ENCODE data around the gene TOR1B.

- no peak for TF ChIP-seq CTCF (IDR thresholded peaks at IDR 0.05)
- no peak for TF ChIP-seq POLR2AphosphoS5 (IDR thresholded peaks at IDR 0.05; ENCODE audit: insufficient read depth in 1 of 2, low read depth in 1 of 2)
- no peak for TF ChIP-seq POLR2A (IDR thresholded peaks at IDR 0.05)
Measured at GRCh38 chr9:129853614-129854013, 50.6 kb downstream of the TOR1B start.

All from vagina (tissue), 2 donors.